ENCODE data around the gene STOX1.

STOX1 gene

GRCh38 chr10:68870545-68871104 is 43.3 kb downstream of the STOX1 start:
- TF ChIP-seq CTCF (IDR thresholded peaks at IDR 0.05) = no peak
- H3K27ac ChIP-seq = peak overlapping the region in 1 of 2 donors; percentile 37
- no peak overlapping the region for H3K4me3 ChIP-seq
- no peak for DNase-seq (ENCODE audit: low spot score)

GRCh38 chr10:68871105-68871711 is 43.9 kb downstream of the STOX1 start:
- no peak for DNase-seq (ENCODE audit: low spot score)
- Histone ChIP-seq H3K27ac (peak overlapping the region in 1 of 2 donors; percentile 37), H3K4me3 (no peak overlapping the region)
- TF ChIP-seq CTCF (IDR thresholded peaks at IDR 0.05) = no peak

GRCh38 chr10:68871731-68872342 is 44.5 kb downstream of the STOX1 start:
- DNase-seq (ENCODE audit: low spot score) = no peak
- TF ChIP-seq CTCF (IDR thresholded peaks at IDR 0.05) = no peak
- Histone ChIP-seq H3K4me3 (no peak overlapping the region), H3K27ac (no peak overlapping the region)

- no peak for DNase-seq (ENCODE audit: low spot score)
- Histone ChIP-seq H3K27ac (no peak overlapping the region), H3K4me3 (no peak overlapping the region)
- TF ChIP-seq CTCF (IDR thresholded peaks at IDR 0.05) = no peak
These were observed 49.2 kb downstream of the STOX1 start for GRCh38 chr10:68876246-68877138.

- no peak for TF ChIP-seq CTCF (IDR thresholded peaks at IDR 0.05)
- Histone ChIP-seq H3K4me3 (no peak overlapping the region), H3K27ac (no peak overlapping the region)
- DNase-seq (ENCODE audit: low spot score) = no peak
These were observed 50.3 kb downstream of the STOX1 start for GRCh38 chr10:68877482-68878110.

- TF ChIP-seq CTCF (IDR thresholded peaks at IDR 0.05) = no peak
- Histone ChIP-seq H3K4me3 (no peak overlapping the region), H3K27ac (no peak overlapping the region)
- DNase-seq (ENCODE audit: low spot score) = no peak
These were observed 51.2 kb downstream of the STOX1 start for GRCh38 chr10:68878496-68878895.
